22Rv1 (cell line): ENCODE measurements around the gene EPAS1.

Experiments used
- H3K27ac ChIP-seq: fragments of 450-650 bp; 2 replicates; pipeline ENCODE4 v1.5.1; 2017
- CTCF ChIP-seq: fragments of 450-650 bp; IDR thresholded peaks from 2 replicates; pipeline ENCODE4 v1.5.1; 2017; ENCODE audit warnings: mild to moderate bottlenecking
- ZFX ChIP-seq: fragments of 450-650 bp; IDR thresholded peaks from 2 replicates; pipeline ENCODE4 v1.6.1; 2017; ENCODE audit warnings: antibody characterized with exemption, borderline replicate concordance

The EPAS1 gene

GRCh38 chr2:46315103-46315890, 18.1 kb downstream of the EPAS1 start:
- no peak overlapping the region for H3K27ac ChIP-seq
- no peak for TF ChIP-seq ZFX
- TF ChIP-seq CTCF = no peak

- no peak overlapping the region for H3K27ac ChIP-seq
- no peak for TF ChIP-seq CTCF
- TF ChIP-seq ZFX = no peak
Observed at GRCh38 chr2:46317094-46317486, 19.9 kb downstream of the EPAS1 start.

- H3K27ac ChIP-seq = no peak overlapping the region
- TF ChIP-seq ZFX = no peak
- no peak for TF ChIP-seq CTCF
Observed at GRCh38 chr2:46318579-46319460, 21.6 kb downstream of the EPAS1 start.

GRCh38 chr2:46319711-46320110, 22.5 kb downstream of the EPAS1 start:
- no peak overlapping the region for H3K27ac ChIP-seq
- no peak for TF ChIP-seq CTCF
- no peak for TF ChIP-seq ZFX

- no peak overlapping the region for H3K27ac ChIP-seq
- TF ChIP-seq CTCF = no peak
- no peak for TF ChIP-seq ZFX
Observed at GRCh38 chr2:46320141-46320567, 22.9 kb downstream of the EPAS1 start.

GRCh38 chr2:46323730-46324129, 26.5 kb downstream of the EPAS1 start:
- no peak for TF ChIP-seq ZFX
- no peak overlapping the region for H3K27ac ChIP-seq

GRCh38 chr2:46325182-46325928, 28.1 kb downstream of the EPAS1 start:
- H3K27ac ChIP-seq = no peak overlapping the region
- TF ChIP-seq CTCF (no peak), ZFX (no peak)
